A673 (cell line): ENCODE measurements around the gene HMCN1. TPM values are rescaled to one million over a fixed set of nuclear protein-coding genes. Genes with fewer than 3 reads are reported as not detected.

ENCODE experiments used
- BruUV-seq: library from RNA; stranded (reverse); fragments of 400-500 nt; replicated peaks from 2 replicates; lab custom pipeline; 2021; lab: Mats Ljungman, UMichigan
- CTCF ChIA-PET: fragments of 300-600 bp; sonication (Branson Sonifier 250); formaldehyde crosslinking; loops from one replicate; lab custom pipeline; 2022; ENCODE audit warnings: antibody characterized with exemption; lab: Charles Lee
- POLR2A ChIA-PET: fragments of 300-600 bp; sonication (Branson Sonifier 250); formaldehyde crosslinking; loops from one replicate; lab custom pipeline; 2022; ENCODE audit warnings: antibody characterized with exemption; ENCODE audit not compliant: low non-redundant PET; lab: Charles Lee
- DNase-seq: peaks from one replicate; pipeline ENCODE4 v3.0.0-alpha.2; 2015; ENCODE audit warnings: low spot score
- H3K27ac ChIP-seq: fragments of 200-600 bp; sonication (generic); 2 replicates; pipeline ENCODE4 v1.5.1; 2016; ENCODE audit warnings: mixed run types, low read depth, mild to moderate bottlenecking, mixed read lengths, antibody characterized with exemption, low read length; ENCODE audit not compliant: poor library complexity, severe bottlenecking
- H3K27me3 ChIP-seq: fragments of 200-600 bp; sonication (generic); replicated peaks from 2 replicates; pipeline ENCODE4 v1.6.1; 2017; ENCODE audit warnings: mixed run types, low read depth, mild to moderate bottlenecking, mixed read lengths, antibody characterized with exemption, low read length; ENCODE audit not compliant: insufficient read depth, poor library complexity
- H3K36me3 ChIP-seq: fragments of 200-600 bp; sonication (generic); 2 replicates; pipeline ENCODE4 v1.6.1; 2016; ENCODE audit warnings: mixed run types, mild to moderate bottlenecking, mixed read lengths, antibody characterized with exemption, low read length; ENCODE audit not compliant: insufficient read depth, poor library complexity, severe bottlenecking
- H3K4me1 ChIP-seq: fragments of 200-600 bp; sonication (generic); 2 replicates; pipeline ENCODE4 v1.6.1; 2017; ENCODE audit warnings: mixed run types, mild to moderate bottlenecking, mixed read lengths, antibody characterized with exemption, low read length; ENCODE audit not compliant: insufficient read depth, poor library complexity, severe bottlenecking
- H3K4me3 ChIP-seq: fragments of 200-600 bp; sonication (generic); 2 replicates; pipeline ENCODE4 v1.5.1; 2016; ENCODE audit warnings: low read depth, mixed run types, mild to moderate bottlenecking, mixed read lengths, low read length; ENCODE audit not compliant: poor library complexity, severe bottlenecking
- H3K9me3 ChIP-seq: fragments of 200-600 bp; sonication (generic); 2 replicates; pipeline ENCODE4 v1.6.1; 2016; ENCODE audit warnings: mixed run types, low read depth, mild to moderate bottlenecking, mixed read lengths, antibody characterized with exemption, low read length; ENCODE audit not compliant: poor library complexity, severe bottlenecking
- EZH2 ChIP-seq: fragments of 200-600 bp; sonication (generic); IDR thresholded peaks from 2 replicates; pipeline ENCODE4 v1.6.1; 2017; ENCODE audit warnings: borderline replicate concordance, low read depth, mild to moderate bottlenecking, mixed read lengths, antibody characterized with exemption, low read length; ENCODE audit not compliant: poor library complexity, severe bottlenecking
- intact Hi-C: fragments of 100-400 bp; cut with micrococcal nuclease; formaldehyde crosslinking; loops from one replicate; pipeline ENCODE4 v1.10.0; 2022; ENCODE audit not compliant: unreplicated experiment
- total RNA-seq: library from RNA; stranded (reverse); gene quantifications from 2 replicates; pipeline ENCODE4 v1.2.3, GENCODE V29; 2021
- TF ChIP-seq, protein P1 (sequence below): fragments of 300-800, 200-600 bp; sonication (generic); conservative IDR thresholded peaks from 2 replicates; pipeline ENCODE4 v1.5.1; 2017; ENCODE audit warnings: low read depth, mild to moderate bottlenecking, antibody characterized with exemption, low read length, moderate library complexity, mixed read lengths

The HMCN1 gene
- total RNA-seq, 1 experiment from 2014 or later, result 134 TPM

DNA sequence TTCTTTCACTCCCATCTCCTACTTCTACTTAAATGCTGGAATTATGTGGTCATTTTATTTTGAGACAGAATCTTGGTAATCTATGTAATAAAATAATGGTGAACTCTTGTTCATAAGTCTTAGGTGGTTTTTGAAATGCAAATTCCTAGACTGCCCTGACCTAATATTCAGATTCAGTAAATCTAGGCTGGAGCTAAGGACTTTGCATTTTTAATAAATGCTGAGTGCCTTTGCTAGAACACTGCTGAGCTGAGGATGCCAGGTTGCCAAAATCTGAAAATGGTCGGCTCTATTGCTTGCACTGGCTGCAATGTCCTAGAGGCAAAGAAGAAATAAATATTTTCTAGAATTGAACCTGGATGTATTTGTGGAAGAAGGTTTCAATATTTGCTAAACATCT is 187.4 kb downstream of the HMCN1 start:
- H3K27me3 ChIP-seq, result no peaks in the 10 kb centered on the region
- ChIA-PET POLR2A (no interaction called here), CTCF (no interaction called here)
- no TSS peak for BruUV-seq
- intact Hi-C loops, result no loop called here
- no peak overlapping the region for H3K4me3 ChIP-seq
- H3K27ac ChIP-seq, result no peak overlapping the region
- no peak for TF ChIP-seq EZH2
- TF ChIP-seq, protein P1, sequence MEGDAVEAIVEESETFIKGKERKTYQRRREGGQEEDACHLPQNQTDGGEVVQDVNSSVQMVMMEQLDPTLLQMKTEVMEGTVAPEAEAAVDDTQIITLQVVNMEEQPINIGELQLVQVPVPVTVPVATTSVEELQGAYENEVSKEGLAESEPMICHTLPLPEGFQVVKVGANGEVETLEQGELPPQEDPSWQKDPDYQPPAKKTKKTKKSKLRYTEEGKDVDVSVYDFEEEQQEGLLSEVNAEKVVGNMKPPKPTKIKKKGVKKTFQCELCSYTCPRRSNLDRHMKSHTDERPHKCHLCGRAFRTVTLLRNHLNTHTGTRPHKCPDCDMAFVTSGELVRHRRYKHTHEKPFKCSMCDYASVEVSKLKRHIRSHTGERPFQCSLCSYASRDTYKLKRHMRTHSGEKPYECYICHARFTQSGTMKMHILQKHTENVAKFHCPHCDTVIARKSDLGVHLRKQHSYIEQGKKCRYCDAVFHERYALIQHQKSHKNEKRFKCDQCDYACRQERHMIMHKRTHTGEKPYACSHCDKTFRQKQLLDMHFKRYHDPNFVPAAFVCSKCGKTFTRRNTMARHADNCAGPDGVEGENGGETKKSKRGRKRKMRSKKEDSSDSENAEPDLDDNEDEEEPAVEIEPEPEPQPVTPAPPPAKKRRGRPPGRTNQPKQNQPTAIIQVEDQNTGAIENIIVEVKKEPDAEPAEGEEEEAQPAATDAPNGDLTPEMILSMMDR, result no peak
- peaks cover 29% of the 10 kb centered on the region for H3K4me1 ChIP-seq
- H3K9me3 ChIP-seq, result no peaks in the 10 kb centered on the region
- H3K36me3 ChIP-seq, result peaks cover 48% of the 10 kb centered on the region
- no peak for DNase-seq

DNA sequence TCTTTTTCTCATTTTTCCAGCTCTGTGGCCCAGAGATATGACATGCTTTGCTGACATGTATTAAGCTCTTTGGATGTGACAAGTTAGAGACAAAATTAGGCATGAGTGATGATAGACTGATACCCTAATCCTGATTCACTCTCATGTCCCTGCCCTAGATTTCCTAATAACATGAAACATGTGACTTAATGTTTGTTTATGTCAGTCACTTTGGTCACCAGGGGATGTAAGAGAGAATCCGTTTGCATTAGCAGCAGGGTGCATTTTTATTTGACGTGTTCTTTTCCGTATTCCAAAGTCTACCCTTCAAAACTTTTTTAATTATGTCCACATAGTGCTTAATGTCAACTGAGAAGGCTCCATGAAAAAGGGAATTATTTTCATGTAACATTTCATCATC is 192.4 kb downstream of the HMCN1 start:
- intact Hi-C loops, result no loop called here
- peaks cover 18% of the 10 kb centered on the region for H3K4me1 ChIP-seq
- no peak overlapping the region for H3K4me3 ChIP-seq
- peaks cover 78% of the 10 kb centered on the region for H3K36me3 ChIP-seq
- H3K27me3 ChIP-seq, result no peaks in the 10 kb centered on the region
- H3K27ac ChIP-seq, result peak overlapping the region; percentile 45
- ChIA-PET CTCF (no interaction called here), POLR2A (no interaction called here)
- BruUV-seq, result no TSS peak
- DNase-seq, result peak; percentile 77
- TF ChIP-seq, protein P1, result no peak
- TF ChIP-seq EZH2, result no peak
- H3K9me3 ChIP-seq, result no peaks in the 10 kb centered on the region

DNA sequence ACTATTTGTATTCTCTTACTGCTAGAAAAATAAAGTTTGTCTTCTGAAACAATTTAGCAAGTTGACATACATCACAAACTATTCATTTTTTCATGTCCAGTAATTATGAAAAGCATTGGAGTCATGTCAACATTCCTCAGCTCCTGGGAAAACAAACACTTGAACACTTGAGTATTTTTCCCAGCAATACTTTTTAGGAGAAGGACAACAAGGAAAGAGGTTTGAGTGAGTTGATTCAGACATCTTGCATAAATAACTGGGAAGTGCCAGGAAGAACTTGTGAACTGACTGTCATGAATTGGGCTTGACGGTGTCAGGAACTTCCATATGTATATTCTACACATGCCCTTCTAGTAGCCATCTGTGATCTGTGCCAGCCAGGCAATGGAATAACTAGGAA is 195.6 kb downstream of the HMCN1 start:
- H3K27ac ChIP-seq, result no peak overlapping the region
- no TSS peak for BruUV-seq
- no peaks in the 10 kb centered on the region for H3K27me3 ChIP-seq
- peaks cover 38% of the 10 kb centered on the region for H3K4me1 ChIP-seq
- ChIA-PET POLR2A (no interaction called here), CTCF (no interaction called here)
- no peak overlapping the region for H3K4me3 ChIP-seq
- no peaks in the 10 kb centered on the region for H3K9me3 ChIP-seq
- DNase-seq, result no peak
- TF ChIP-seq, protein P1, result no peak
- TF ChIP-seq EZH2, result no peak
- peaks cover 62% of the 10 kb centered on the region for H3K36me3 ChIP-seq
- intact Hi-C loops, result loop anchor here (5.0 kb wide), 1 partner anchor 38 kb away; no protein-coding TSS in a partner anchor
